Upper lobe of left lung (tissue), 6 donors: ENCODE data around the gene UBL4A. TPM values are rescaled to one million over a fixed set of nuclear protein-coding genes. Genes with fewer than 3 reads are reported as not detected.

Experiments
- ATAC-seq, 2 donors: fragments of 200-7000 bp; cut with Tn5 transposase; one replicate each; pipeline ENCODE4 v1.9.1; 2022; ENCODE audit warnings: mild to moderate bottlenecking in 2 of 2, moderate library complexity in 2 of 2; ENCODE audit not compliant: low FRiP score in 2 of 2
- DNase-seq, 2 donors: peaks; one replicate each; pipeline ENCODE4 v3.0.0-alpha.2; 2019 to 2020
- H3K27ac ChIP-seq, 4 donors: fragments of 200-600 bp; sonication (generic); one replicate each; pipeline ENCODE4 v1.5.1; 2016 to 2019
- H3K27me3 ChIP-seq, 4 donors: fragments of 200-600 bp; sonication (generic); one replicate each; pipeline ENCODE4 v1.5.1; 2017 to 2019
- H3K36me3 ChIP-seq, 4 donors: fragments of 200-600 bp; sonication (generic); one replicate each; pipeline ENCODE4 v1.5.1; 2016 to 2019
- H3K4me1 ChIP-seq, 4 donors: fragments of 200-600 bp; sonication (generic); one replicate each; pipeline ENCODE4 v1.5.1; 2018 to 2019
- H3K4me3 ChIP-seq, 4 donors: fragments of 200-600 bp; sonication (generic); one replicate each; pipeline ENCODE4 v1.5.1; 2017 to 2019; ENCODE audit warnings: mild to moderate bottlenecking in 2 of 4, moderate library complexity in 1 of 4
- H3K9me3 ChIP-seq, 4 donors: fragments of 200-600 bp; sonication (generic); one replicate each; pipeline ENCODE4 v1.5.1; 2018 to 2019
- CTCF ChIP-seq, 6 experiments: fragments of 450-650 bp in 4 of 6; fragments of 200-600 bp in 2 of 6; sonication (generic) in 2 of 6; IDR thresholded peaks; one replicate each; pipeline ENCODE4 v1.5.1; 2016 to 2019; ENCODE audit warnings: antibody characterized with exemption in 6 of 6
- EP300 ChIP-seq, 4 donors: sonication (generic); formaldehyde crosslinking; IDR thresholded peaks; one replicate each; pipeline ENCODE4 v1.5.1; 2017; ENCODE audit warnings: antibody characterized with exemption in 4 of 4, control low read depth in 2 of 4
- POLR2A ChIP-seq, 4 donors: fragments of 450-650 bp; IDR thresholded peaks; one replicate each; pipeline ENCODE4 v1.5.1; 2016 to 2017; ENCODE audit warnings: antibody characterized with exemption in 4 of 4, mild to moderate bottlenecking in 2 of 4
- POLR2AphosphoS5 ChIP-seq, 2 donors: sonication (generic); formaldehyde crosslinking; IDR thresholded peaks; one replicate each; pipeline ENCODE4 v1.5.1; 2017; ENCODE audit warnings: antibody characterized with exemption in 2 of 2
- WGBS, 2 donors: methylation state at CpG; one replicate each; pipeline ENCODE4 v1.1.5; 2017 to 2018; 5-methylcytosine and 5-hydroxymethylcytosine counted together
- total RNA-seq, 6 donors: library from RNA; depleted of rRNA in 4 of 6; stranded (reverse); fragments of >200 nt in 4 of 6; gene quantifications; one replicate each; pipeline versions ENCODE4 v1.1.0 to v1.2.1, GENCODE V29; 2016 to 2021
- donor health status: DM: no; HTN: no; CAD: no; lungs with moderate emphysema.
- donor health status: DM: no; HTN: yes; CAD: no; lungs with severe emphysema.

Gene UBL4A
- total RNA-seq, 6 donors from 2014 or later: 13.6 to 52.2 (median 43.8) TPM

GRCh38 chrX:154488336-154489075, 2.1 kb upstream of the UBL4A start:
- Histone ChIP-seq H3K27me3 (no peaks in the 10 kb centered on the region), H3K4me1 (peaks cover 5 to 50% (median 17%) of the 10 kb centered on the region in 4 donors), H3K27ac (no peak overlapping the region), H3K4me3 (no peak overlapping the region), H3K9me3 (no peaks in the 10 kb centered on the region), H3K36me3 (peaks cover 0 to 17% (median 2%) of the 10 kb centered on the region in 4 donors)
- WGBS, 2 donors: 91 to 96% methylated on average over 6 to 20 of the region's 20 CpGs
- no peak for TF ChIP-seq POLR2AphosphoS5 (IDR thresholded peaks at IDR 0.05)
- no peak for TF ChIP-seq POLR2A (IDR thresholded peaks at IDR 0.05)
- no peak for TF ChIP-seq EP300 (IDR thresholded peaks at IDR 0.05)
- no peak for TF ChIP-seq CTCF (IDR thresholded peaks at IDR 0.05)
- ATAC-seq (no peak), DNase-seq (no peak)

- Histone ChIP-seq H3K9me3 (no peaks in the 10 kb centered on the region), H3K36me3 (peaks cover 0 to 17% (median 2%) of the 10 kb centered on the region in 4 donors), H3K27ac (peak overlapping the region in 1 of 4 donors; percentile 91), H3K4me3 (peak overlapping the region in 1 of 4 donors; percentile 76), H3K4me1 (peaks cover 5 to 50% (median 17%) of the 10 kb centered on the region in 4 donors), H3K27me3 (no peaks in the 10 kb centered on the region)
- TF ChIP-seq POLR2AphosphoS5 (IDR thresholded peaks at IDR 0.05) (no peak), POLR2A (IDR thresholded peaks at IDR 0.05) (no peak), EP300 (IDR thresholded peaks at IDR 0.05) (no peak), CTCF (IDR thresholded peaks at IDR 0.05) (no peak)
- no peak for DNase-seq
- WGBS, 2 donors: 90 to 93% methylated on average over 15 to 28 of the region's 28 CpGs
- no peak for ATAC-seq
These were observed 1.3 kb upstream of the UBL4A start for GRCh38 chrX:154487518-154488290.

- peaks cover 5 to 42% (median 17%) of the 10 kb centered on the region in 4 donors for H3K4me1 ChIP-seq
- peak overlapping the region; percentile 69 to 91 (median 83) for H3K27ac ChIP-seq
- DNase-seq: peak in 1 of 2 donors; percentile 86
- TF ChIP-seq EP300 (IDR thresholded peaks at IDR 0.05) (no peak), POLR2A (IDR thresholded peaks at IDR 0.05) (no peak), CTCF (IDR thresholded peaks at IDR 0.05) (no peak), POLR2AphosphoS5 (IDR thresholded peaks at IDR 0.05) (no peak)
- ATAC-seq: no peak
- WGBS, 2 donors: 59% methylated on average over 25 of the region's 35 CpGs; no CpG with 5 or more reads in 1 of the 2 donors
- peak overlapping the region; percentile 44 to 81 (median 76) for H3K4me3 ChIP-seq
- no peaks in the 10 kb centered on the region for H3K27me3 ChIP-seq
- peaks cover 0 to 17% (median 2%) of the 10 kb centered on the region in 4 donors for H3K36me3 ChIP-seq
- H3K9me3 ChIP-seq: no peaks in the 10 kb centered on the region
These were observed 391 bp downstream of the UBL4A start for GRCh38 chrX:154486052-154486395.

- no peaks in the 10 kb centered on the region for H3K27me3 ChIP-seq
- no peaks in the 10 kb centered on the region for H3K9me3 ChIP-seq
- H3K4me1 ChIP-seq: peaks cover 5 to 42% (median 17%) of the 10 kb centered on the region in 4 donors
- H3K4me3 ChIP-seq: peak overlapping the region; percentile 44 to 81 (median 76)
- TF ChIP-seq POLR2AphosphoS5 (IDR thresholded peaks at IDR 0.05) (no peak), EP300 (IDR thresholded peaks at IDR 0.05) (no peak), POLR2A (IDR thresholded peaks at IDR 0.05) (no peak), CTCF (IDR thresholded peaks at IDR 0.05) (no peak)
- H3K36me3 ChIP-seq: peaks cover 0 to 17% (median 2%) of the 10 kb centered on the region in 4 donors
- WGBS, 2 donors: 52 to 74% methylated on average over 5 to 25 of the region's 35 CpGs
- H3K27ac ChIP-seq: peak overlapping the region; percentile 69 to 91 (median 83)
- no peak for DNase-seq
- ATAC-seq: no peak
These were observed 1.0 kb downstream of the UBL4A start for GRCh38 chrX:154485150-154486051.
